Effector memory CD8-positive, alpha-beta T cell (primary cell): ENCODE results near the gene TCP1.

Experiments
- ATAC-seq: fragments of 150-1000 bp; cut with Tn5 transposase; replicated peaks from 2 replicates; pipeline ENCODE4 v1.10.0; 2021; ENCODE audit warnings: mild to moderate bottlenecking, moderate library complexity
- DNase-seq, 3 experiments: peaks; one replicate each; pipeline ENCODE4 v3.0.0; 2021
- H3K27ac Mint-ChIP-seq, 2 donors: one replicate each; pipeline ENCODE4 v1.8.0; 2022; ENCODE audit warnings: mild to moderate bottlenecking in 2 of 2, mixed read lengths in 2 of 2, moderate library complexity in 2 of 2
- H3K27me3 Mint-ChIP-seq, 2 donors: one replicate each; pipeline ENCODE4 v1.8.0; 2022; ENCODE audit warnings: mixed read lengths in 2 of 2
- H3K36me3 Mint-ChIP-seq: one replicate; pipeline ENCODE4 v1.8.0; 2022; ENCODE audit warnings: mild to moderate bottlenecking, moderate library complexity, mixed read lengths; ENCODE audit not compliant: insufficient read depth
- H3K4me1 Mint-ChIP-seq, 2 donors: one replicate each; pipeline ENCODE4 v1.8.0; 2022; ENCODE audit warnings: low read depth in 2 of 2, mixed read lengths in 2 of 2
- H3K4me3 Mint-ChIP-seq, 2 donors: one replicate each; pipeline ENCODE4 v1.8.0; 2022; ENCODE audit warnings: mild to moderate bottlenecking in 2 of 2, mixed read lengths in 2 of 2, moderate library complexity in 2 of 2
- H3K9me3 Mint-ChIP-seq, 2 donors: one replicate each; pipeline ENCODE4 v1.8.0; 2022; ENCODE audit warnings: mixed read lengths in 2 of 2

The TCP1 gene

DNA sequence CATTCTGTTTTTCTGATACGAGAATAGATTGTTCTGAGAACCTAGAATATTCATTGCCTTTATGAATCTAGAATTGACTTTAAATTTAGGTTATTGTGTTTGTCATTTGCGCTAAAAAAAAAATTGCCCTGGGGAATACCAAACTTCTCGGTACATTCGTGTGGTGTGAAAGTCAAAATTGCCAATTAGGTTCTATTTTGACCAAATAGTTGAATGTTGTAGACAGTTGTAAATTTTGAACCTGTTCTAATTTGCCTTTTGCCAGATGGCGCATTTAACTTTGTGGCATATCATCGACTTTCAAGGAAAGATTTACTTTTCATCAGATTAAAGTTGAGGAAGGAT, 59.1 kb downstream of the TCP1 start:
- H3K4me1 Mint-ChIP-seq = peaks cover 43 to 54% of the 10 kb centered on the region in 2 donors
- ATAC-seq (no peak), DNase-seq (no peak)
- H3K36me3 Mint-ChIP-seq = peaks cover 51% of the 10 kb centered on the region
- no peaks in the 10 kb centered on the region for H3K27me3 Mint-ChIP-seq
- peak overlapping the region; percentile 96 for H3K4me3 Mint-ChIP-seq
- H3K9me3 Mint-ChIP-seq = no peaks in the 10 kb centered on the region
- peak overlapping the region in 1 of 2 donors; percentile 38 for H3K27ac Mint-ChIP-seq

DNA sequence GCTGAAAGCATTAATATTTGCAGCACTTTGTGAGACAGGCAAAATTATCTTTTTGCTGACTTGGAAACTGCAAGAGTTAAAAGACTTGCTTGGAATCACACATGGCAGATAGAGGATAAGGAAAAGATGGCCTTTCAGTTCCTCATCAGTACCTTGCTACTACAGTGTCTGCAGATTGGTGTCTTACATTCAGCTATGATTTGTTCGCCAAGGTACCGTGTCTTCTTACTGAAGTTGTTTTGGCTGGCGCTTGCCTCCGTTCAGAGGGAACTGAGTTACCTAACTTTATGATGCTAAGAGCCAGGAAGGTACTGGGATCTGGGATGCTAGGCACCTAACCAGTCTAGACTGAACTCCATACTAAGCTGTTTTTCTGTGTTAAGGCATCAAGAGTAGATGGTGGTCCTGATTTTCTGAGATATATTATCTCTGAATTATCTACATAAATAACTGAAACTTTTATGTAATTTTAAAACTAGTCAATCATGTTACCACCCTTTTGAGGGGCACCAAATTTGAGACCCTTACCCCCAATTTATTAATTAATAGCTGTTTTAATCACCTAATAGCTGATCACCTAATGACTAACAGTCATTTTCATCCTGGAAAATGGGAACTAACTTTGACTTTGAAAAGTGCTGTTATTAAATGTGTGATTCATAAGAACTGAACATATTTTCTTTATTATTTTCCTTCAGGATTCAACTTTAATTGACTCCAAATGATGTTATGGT, 59.6 kb downstream of the TCP1 start:
- H3K36me3 Mint-ChIP-seq = peaks cover 51% of the 10 kb centered on the region

DNA sequence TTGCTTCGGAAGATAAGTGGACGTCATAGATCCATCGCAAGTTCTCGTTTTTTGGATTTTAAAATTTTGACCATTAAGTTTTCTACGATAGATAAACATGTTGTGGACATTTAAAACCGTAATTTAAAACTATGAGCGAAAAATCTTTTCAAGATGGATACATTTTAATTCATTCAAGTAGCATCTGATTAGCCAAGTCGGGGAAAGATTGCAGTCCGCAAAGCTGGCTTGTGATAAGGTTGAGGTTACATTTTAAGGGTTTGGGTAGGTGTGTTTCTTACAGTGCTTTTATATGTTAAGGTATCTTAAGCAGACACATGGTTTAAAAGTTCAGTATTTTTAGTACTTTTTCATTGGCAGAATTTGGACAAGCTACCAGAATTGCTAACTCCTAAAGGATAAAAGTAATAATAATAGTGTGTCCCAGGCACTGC, 60.9 kb downstream of the TCP1 start:
- H3K27ac Mint-ChIP-seq = peak overlapping the region; percentile 99
- H3K4me3 Mint-ChIP-seq = peak overlapping the region; percentile 96
- no peaks in the 10 kb centered on the region for H3K9me3 Mint-ChIP-seq
- peaks cover 44% of the 10 kb centered on the region for H3K36me3 Mint-ChIP-seq
- no peaks in the 10 kb centered on the region for H3K27me3 Mint-ChIP-seq
- peaks cover 39 to 52% of the 10 kb centered on the region in 2 donors for H3K4me1 Mint-ChIP-seq
- DNase-seq (no peak), ATAC-seq (no peak)

More for the DNA sequence above, 59.6 kb downstream of the TCP1 start:
- peak overlapping the region in 1 of 2 donors; percentile 38 for H3K27ac Mint-ChIP-seq
- H3K9me3 Mint-ChIP-seq = no peaks in the 10 kb centered on the region
- H3K27me3 Mint-ChIP-seq = no peaks in the 10 kb centered on the region
- ATAC-seq (no peak), DNase-seq (no peak)
- H3K4me1 Mint-ChIP-seq = peaks cover 43 to 54% of the 10 kb centered on the region in 2 donors
- H3K4me3 Mint-ChIP-seq = peak overlapping the region; percentile 96
